ENCODE results near the gene CAPN14.

The CAPN14 gene

GRCh38 chr2:31176742-31177141, 40.6 kb downstream of the CAPN14 start (continued):
- no peak for TF ChIP-seq ZBTB1 (tag by site-specific recombination; IDR thresholded peaks at IDR 0.05)
- no peak for TF ChIP-seq KLF7 (tag by site-specific recombination; IDR thresholded peaks at IDR 0.05; ENCODE audit: borderline replicate concordance)
- TF ChIP-seq TRIM28 (IDR thresholded peaks at IDR 0.05; ENCODE audit: borderline replicate concordance, low read length), result no peak
- TF ChIP-seq, protein P1, sequence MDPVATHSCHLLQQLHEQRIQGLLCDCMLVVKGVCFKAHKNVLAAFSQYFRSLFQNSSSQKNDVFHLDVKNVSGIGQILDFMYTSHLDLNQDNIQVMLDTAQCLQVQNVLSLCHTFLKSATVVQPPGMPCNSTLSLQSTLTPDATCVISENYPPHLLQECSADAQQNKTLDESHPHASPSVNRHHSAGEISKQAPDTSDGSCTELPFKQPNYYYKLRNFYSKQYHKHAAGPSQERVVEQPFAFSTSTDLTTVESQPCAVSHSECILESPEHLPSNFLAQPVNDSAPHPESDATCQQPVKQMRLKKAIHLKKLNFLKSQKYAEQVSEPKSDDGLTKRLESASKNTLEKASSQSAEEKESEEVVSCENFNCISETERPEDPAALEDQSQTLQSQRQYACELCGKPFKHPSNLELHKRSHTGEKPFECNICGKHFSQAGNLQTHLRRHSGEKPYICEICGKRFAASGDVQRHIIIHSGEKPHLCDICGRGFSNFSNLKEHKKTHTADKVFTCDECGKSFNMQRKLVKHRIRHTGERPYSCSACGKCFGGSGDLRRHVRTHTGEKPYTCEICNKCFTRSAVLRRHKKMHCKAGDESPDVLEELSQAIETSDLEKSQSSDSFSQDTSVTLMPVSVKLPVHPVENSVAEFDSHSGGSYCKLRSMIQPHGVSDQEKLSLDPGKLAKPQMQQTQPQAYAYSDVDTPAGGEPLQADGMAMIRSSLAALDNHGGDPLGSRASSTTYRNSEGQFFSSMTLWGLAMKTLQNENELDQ (tag by site-specific recombination; IDR thresholded peaks at IDR 0.05; ENCODE audit: low read depth), result no peak
- no peak for TF ChIP-seq SP2 (tag by site-specific recombination; IDR thresholded peaks at IDR 0.05)
- no peak for TF ChIP-seq ZNF23 (tag by site-specific recombination; IDR thresholded peaks at IDR 0.05; ENCODE audit: borderline replicate concordance)

GRCh38 chr2:31171142-31171541, 46.2 kb downstream of the CAPN14 start:
- Histone ChIP-seq H3K27ac (ENCODE audit: extremely low read depth, low read depth, low read length) (no peak overlapping the region), H3K36me3 (ENCODE audit: control insufficient read depth in 2 of 2, insufficient read depth in 1 of 2, low read length in 2 of 2) (no peaks in the 10 kb centered on the region), H3K4me1 (ENCODE audit: control insufficient read depth, insufficient read depth, low read length) (no peaks in the 10 kb centered on the region), H3K9me3 (ENCODE audit: control insufficient read depth, insufficient read depth, low read depth, low read length) (no peaks in the 10 kb centered on the region), H3K4me3 (ENCODE audit: low read depth, low read length) (no peak overlapping the region)
- ChIA-PET CTCF (interaction anchor here (0.8 to 6.8 kb wide), 9 partner anchors 9 to 458 kb away, joined by 3 to 127 read pairs (median 5); no protein-coding TSS in a partner anchor), POLR2A (no interaction called here)
- TF ChIP-seq, protein P2, sequence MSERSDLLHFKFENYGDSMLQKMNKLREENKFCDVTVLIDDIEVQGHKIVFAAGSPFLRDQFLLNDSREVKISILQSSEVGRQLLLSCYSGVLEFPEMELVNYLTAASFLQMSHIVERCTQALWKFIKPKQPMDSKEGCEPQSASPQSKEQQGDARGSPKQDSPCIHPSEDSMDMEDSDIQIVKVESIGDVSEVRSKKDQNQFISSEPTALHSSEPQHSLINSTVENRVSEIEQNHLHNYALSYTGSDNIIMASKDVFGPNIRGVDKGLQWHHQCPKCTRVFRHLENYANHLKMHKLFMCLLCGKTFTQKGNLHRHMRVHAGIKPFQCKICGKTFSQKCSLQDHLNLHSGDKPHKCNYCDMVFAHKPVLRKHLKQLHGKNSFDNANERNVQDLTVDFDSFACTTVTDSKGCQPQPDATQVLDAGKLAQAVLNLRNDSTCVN (tag by site-specific recombination; optimal IDR thresholded peaks at IDR 0.05), result no peak
- TF ChIP-seq CTCF (tag by site-specific recombination; IDR thresholded peaks at IDR 0.05) (no peak), GFI1B (tag by site-specific recombination; IDR thresholded peaks at IDR 0.05) (no peak), ZNF521 (tag by site-specific recombination; IDR thresholded peaks at IDR 0.05) (no peak), KLF8 (tag by site-specific recombination; IDR thresholded peaks at IDR 0.05) (no peak)

DNA sequence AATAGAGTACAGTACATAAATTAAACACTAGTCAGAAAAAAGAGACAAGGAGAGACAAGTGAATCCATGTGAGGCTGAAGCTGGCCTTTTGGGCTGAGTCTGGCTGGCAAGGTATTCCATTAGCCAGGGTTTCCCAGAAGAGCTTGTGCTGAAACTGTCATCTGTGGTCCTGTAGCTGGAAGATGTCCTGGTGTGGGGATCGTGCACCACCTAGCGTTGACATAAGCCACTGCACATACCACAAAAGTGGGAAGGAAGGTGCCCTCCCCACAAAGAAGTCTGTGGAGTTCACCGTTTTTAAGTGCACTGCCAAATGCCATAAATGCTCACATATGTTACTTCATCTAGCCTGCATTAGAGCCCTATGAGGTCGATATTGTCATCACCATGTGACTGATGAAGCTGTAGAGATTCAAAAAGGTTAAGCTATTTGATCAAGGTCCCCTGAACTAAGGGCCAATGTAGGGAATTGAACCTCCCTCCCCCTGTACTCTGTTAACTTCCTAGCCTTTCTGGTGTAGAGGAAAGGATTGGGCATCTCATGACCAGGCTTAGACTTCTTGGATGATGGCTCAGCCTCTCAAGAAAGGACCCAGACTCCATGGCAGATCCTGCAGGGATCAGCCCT, 47.1 kb downstream of the CAPN14 start:
- CTCF ChIA-PET, result interaction anchor here (0.5 to 6.8 kb wide), 44 partner anchors 8 to 1029 kb away, joined by 3 to 127 read pairs (median 4); partner anchors contain the start of genes EHD3 and GALNT14
- POLR2A ChIA-PET, result no interaction called here
- H3K4me3 ChIP-seq (ENCODE audit: low read depth, low read length), result no peak overlapping the region
- H3K4me1 ChIP-seq (ENCODE audit: control insufficient read depth, insufficient read depth, low read length), result no peaks in the 10 kb centered on the region
- TF ChIP-seq YY1 (tag by site-specific recombination; IDR thresholded peaks at IDR 0.05) (no peak), PRDM4 (tag by site-specific recombination; IDR thresholded peaks at IDR 0.05) (peak; percentile 63), ZNF558 (tag by site-specific recombination; IDR thresholded peaks at IDR 0.05) (no peak), CTCF (tag by site-specific recombination; IDR thresholded peaks at IDR 0.05) (peak; percentile 69), ZNF654 (tag by site-specific recombination; IDR thresholded peaks at IDR 0.05; ENCODE audit: low read depth) (peak; percentile 85), ZSCAN30 (tag by site-specific recombination; IDR thresholded peaks at IDR 0.05) (0 out of 2 replicates have a peak, but pooled peaks have one; percentile 25)
- H3K27ac ChIP-seq (ENCODE audit: extremely low read depth, low read depth, low read length), result no peak overlapping the region
- no peaks in the 10 kb centered on the region for H3K36me3 ChIP-seq (ENCODE audit: control insufficient read depth in 2 of 2, insufficient read depth in 1 of 2, low read length in 2 of 2)
- no peaks in the 10 kb centered on the region for H3K9me3 ChIP-seq (ENCODE audit: control insufficient read depth, insufficient read depth, low read depth, low read length)
